ENCODE data around the gene RBPMS2.

The RBPMS2 gene

GRCh38 chr15:64748251-64748650 lies 27.1 kb downstream of the RBPMS2 start:
- H3K79me2 ChIP-seq (ENCODE audit: low read length): no peaks in the 10 kb centered on the region
- H3K4me2 ChIP-seq (ENCODE audit: low read length): no peak overlapping the region
- H3K4me1 ChIP-seq (ENCODE audit: low read length): no peaks in the 10 kb centered on the region
- no peaks in the 10 kb centered on the region for H4K20me1 ChIP-seq (ENCODE audit: insufficient read depth, low read length)
- H3K36me3 ChIP-seq (replicated peaks; ENCODE audit: low read depth, low read length): no peaks in the 10 kb centered on the region
- no peak overlapping the region for H3K27ac ChIP-seq (ENCODE audit: low read length)
- TF ChIP-seq CTCF (IDR thresholded peaks at IDR 0.05; ENCODE audit: low read depth, low read length) (no peak), EZH2phosphoT487 (IDR thresholded peaks at IDR 0.05; ENCODE audit: low read depth) (no peak)
- no peak overlapping the region for H3K4me3 ChIP-seq (ENCODE audit: low read length)
- peaks cover 21% of the 10 kb centered on the region for H3K27me3 ChIP-seq (ENCODE audit: low read depth, low read length)
- H3K9me3 ChIP-seq (ENCODE audit: insufficient read depth, low read length): no peaks in the 10 kb centered on the region
- no peak overlapping the region for H3K9ac ChIP-seq (ENCODE audit: low read length)
- no peak overlapping the region for H2AFZ ChIP-seq (ENCODE audit: low read depth, low read length)

GRCh38 chr15:64747578-64747977 lies 27.8 kb downstream of the RBPMS2 start:
- no peaks in the 10 kb centered on the region for H3K4me1 ChIP-seq (ENCODE audit: low read length)
- no peak overlapping the region for H3K9ac ChIP-seq (ENCODE audit: low read length)
- no peak overlapping the region for H3K4me2 ChIP-seq (ENCODE audit: low read length)
- no peaks in the 10 kb centered on the region for H3K79me2 ChIP-seq (ENCODE audit: low read length)
- H3K36me3 ChIP-seq (replicated peaks; ENCODE audit: low read depth, low read length): no peaks in the 10 kb centered on the region
- H3K27me3 ChIP-seq (ENCODE audit: low read depth, low read length): peaks cover 21% of the 10 kb centered on the region
- no peak for TF ChIP-seq CTCF (IDR thresholded peaks at IDR 0.05; ENCODE audit: low read depth, low read length)
- no peaks in the 10 kb centered on the region for H3K9me3 ChIP-seq (ENCODE audit: insufficient read depth, low read length)
- no peaks in the 10 kb centered on the region for H4K20me1 ChIP-seq (ENCODE audit: insufficient read depth, low read length)
- H3K4me3 ChIP-seq (ENCODE audit: low read length): no peak overlapping the region
- no peak overlapping the region for H3K27ac ChIP-seq (ENCODE audit: low read length)
- no peak overlapping the region for H2AFZ ChIP-seq (ENCODE audit: low read depth, low read length)

- Histone ChIP-seq H3K4me2 (ENCODE audit: low read length) (no peak overlapping the region), H3K36me3 (replicated peaks; ENCODE audit: low read depth, low read length) (no peaks in the 10 kb centered on the region), H3K27me3 (ENCODE audit: low read depth, low read length) (peaks cover 21% of the 10 kb centered on the region), H4K20me1 (ENCODE audit: insufficient read depth, low read length) (no peaks in the 10 kb centered on the region), H2AFZ (ENCODE audit: low read depth, low read length) (no peak overlapping the region), H3K4me1 (ENCODE audit: low read length) (no peaks in the 10 kb centered on the region), H3K9ac (ENCODE audit: low read length) (no peak overlapping the region), H3K79me2 (ENCODE audit: low read length) (no peaks in the 10 kb centered on the region), H3K27ac (ENCODE audit: low read length) (no peak overlapping the region), H3K4me3 (ENCODE audit: low read length) (no peak overlapping the region), H3K9me3 (ENCODE audit: insufficient read depth, low read length) (no peaks in the 10 kb centered on the region)
- TF ChIP-seq EZH2phosphoT487 (IDR thresholded peaks at IDR 0.05; ENCODE audit: low read depth) (no peak), CTCF (IDR thresholded peaks at IDR 0.05; ENCODE audit: low read depth, low read length) (no peak)
Observed at GRCh38 chr15:64746921-64747320, 28.5 kb downstream of the RBPMS2 start.

- Histone ChIP-seq H2AFZ (ENCODE audit: low read depth, low read length) (no peak overlapping the region), H3K79me2 (ENCODE audit: low read length) (no peaks in the 10 kb centered on the region), H3K9ac (ENCODE audit: low read length) (no peak overlapping the region), H3K27ac (ENCODE audit: low read length) (no peak overlapping the region), H3K4me3 (ENCODE audit: low read length) (no peak overlapping the region), H3K4me2 (ENCODE audit: low read length) (no peak overlapping the region), H3K9me3 (ENCODE audit: insufficient read depth, low read length) (no peaks in the 10 kb centered on the region), H3K27me3 (ENCODE audit: low read depth, low read length) (peaks cover 21% of the 10 kb centered on the region), H4K20me1 (ENCODE audit: insufficient read depth, low read length) (no peaks in the 10 kb centered on the region), H3K36me3 (replicated peaks; ENCODE audit: low read depth, low read length) (no peaks in the 10 kb centered on the region), H3K4me1 (ENCODE audit: low read length) (no peaks in the 10 kb centered on the region)
- TF ChIP-seq CTCF (IDR thresholded peaks at IDR 0.05; ENCODE audit: low read depth, low read length): no peak
- TF ChIP-seq EZH2phosphoT487 (IDR thresholded peaks at IDR 0.05; ENCODE audit: low read depth): no peak
Observed at GRCh38 chr15:64746356-64746755, 29.0 kb downstream of the RBPMS2 start.

All from OCI-LY3 (cell line).